Right lobe of liver (tissue), 4 donors: Measurements from ENCODE around the gene PCDH12.

Experiments
- POLR2A ChIP-seq: fragments of 450-650 bp; IDR thresholded peaks from one replicate; pipeline ENCODE4 v1.6.1; 2017; ENCODE audit warnings: antibody characterized with exemption, mild to moderate bottlenecking
- TF ChIP-seq, protein P1 (sequence below), 4 donors: fragments of 200-600 bp in 3 of 4; fragments of 450-650 bp in 1 of 4; IDR thresholded peaks; one replicate each; pipeline versions ENCODE4 v1.5.1 to v1.8.0; 2016 to 2022; ENCODE audit warnings: antibody characterized with exemption in 4 of 4, mild to moderate bottlenecking in 2 of 4
- donor health status: DM: no; HTN: no; CAD: no.
- donor health status: DM: no; HTN: no; CAD: no.
- donor health status: DM: no; HTN: yes; CAD: no.

DNA sequence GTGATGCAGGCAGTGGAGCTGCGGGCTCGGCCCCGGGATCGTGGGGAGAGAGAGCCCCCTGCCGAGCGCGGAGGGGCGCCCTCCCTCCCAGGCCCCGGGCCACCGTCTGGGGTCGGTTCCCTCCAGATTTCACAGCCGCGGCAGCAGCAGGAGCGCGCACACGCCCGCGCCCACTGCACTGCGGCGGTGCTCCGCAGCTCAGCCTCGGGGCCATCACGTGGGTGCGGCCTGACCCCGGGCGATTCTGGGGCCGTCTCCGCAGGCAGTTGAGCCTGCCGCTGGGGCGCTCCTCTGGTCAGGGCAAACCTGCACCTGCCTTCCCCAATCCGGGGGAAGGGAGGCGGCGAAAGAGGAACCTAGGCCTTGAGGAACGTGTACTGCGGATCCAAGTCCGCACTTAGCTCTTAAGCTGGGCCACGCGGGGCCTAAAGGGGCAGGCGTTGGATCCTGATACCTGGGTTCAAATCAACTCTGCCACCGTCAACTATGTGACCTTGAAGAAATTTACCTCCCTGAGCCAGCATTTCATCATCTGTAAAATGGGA, 43.7 kb downstream of the PCDH12 start:
- TF ChIP-seq, protein P1, sequence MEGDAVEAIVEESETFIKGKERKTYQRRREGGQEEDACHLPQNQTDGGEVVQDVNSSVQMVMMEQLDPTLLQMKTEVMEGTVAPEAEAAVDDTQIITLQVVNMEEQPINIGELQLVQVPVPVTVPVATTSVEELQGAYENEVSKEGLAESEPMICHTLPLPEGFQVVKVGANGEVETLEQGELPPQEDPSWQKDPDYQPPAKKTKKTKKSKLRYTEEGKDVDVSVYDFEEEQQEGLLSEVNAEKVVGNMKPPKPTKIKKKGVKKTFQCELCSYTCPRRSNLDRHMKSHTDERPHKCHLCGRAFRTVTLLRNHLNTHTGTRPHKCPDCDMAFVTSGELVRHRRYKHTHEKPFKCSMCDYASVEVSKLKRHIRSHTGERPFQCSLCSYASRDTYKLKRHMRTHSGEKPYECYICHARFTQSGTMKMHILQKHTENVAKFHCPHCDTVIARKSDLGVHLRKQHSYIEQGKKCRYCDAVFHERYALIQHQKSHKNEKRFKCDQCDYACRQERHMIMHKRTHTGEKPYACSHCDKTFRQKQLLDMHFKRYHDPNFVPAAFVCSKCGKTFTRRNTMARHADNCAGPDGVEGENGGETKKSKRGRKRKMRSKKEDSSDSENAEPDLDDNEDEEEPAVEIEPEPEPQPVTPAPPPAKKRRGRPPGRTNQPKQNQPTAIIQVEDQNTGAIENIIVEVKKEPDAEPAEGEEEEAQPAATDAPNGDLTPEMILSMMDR (IDR thresholded peaks at IDR 0.05), result peak in 2 of 4 donors; percentile 18 to 28
- no peak for TF ChIP-seq POLR2A
